ENCODE data around the gene SORBS2. TPM values are rescaled to one million over a fixed set of nuclear protein-coding genes. Genes with fewer than 3 reads are reported as not detected.

The SORBS2 gene
- total and polyA plus RNA-seq, 4 experiments from 2014 or later: not detected

- Histone ChIP-seq H3K4me1 (ENCODE audit: insufficient read depth, low read length) (no peaks in the 10 kb centered on the region), H3K9me3 (ENCODE audit: control insufficient read depth in 1 of 2, low read length in 2 of 2) (no peaks in the 10 kb centered on the region), H3K4me3 (ENCODE audit: low read length in 2 of 2) (no peak overlapping the region), H3K36me3 (ENCODE audit: insufficient read depth, low read length) (no peaks in the 10 kb centered on the region), H3K27ac (ENCODE audit: low read depth, low read length) (no peak overlapping the region), H3K27me3 (ENCODE audit: insufficient read depth, low read length) (no peaks in the 10 kb centered on the region)
- H3K36me3 Mint-ChIP-seq: no peaks in the 10 kb centered on the region
- no peak for DNase-seq
- H3K9me3 Mint-ChIP-seq: peaks cover 0 to 3% (median 0%) of the 10 kb centered on the region in 8 donors
- H3K4me3 Mint-ChIP-seq: no peak overlapping the region
- ChIA-PET CTCF (ENCODE audit: partially characterized antibody) (no interaction called here), POLR2A (ENCODE audit: partially characterized antibody) (no interaction called here)
- intact Hi-C loops (cut with micrococcal nuclease): no loop called here
- no peaks in the 10 kb centered on the region for H3K4me1 Mint-ChIP-seq
- peaks cover under 1 to 2% of the 10 kb centered on the region in 2 donors for H3K27me3 Mint-ChIP-seq
- no peak overlapping the region for H3K27ac Mint-ChIP-seq
Measured at GRCh38 chr4:185779517-185779916, 32.5 kb downstream of the SORBS2 start.

- POLR2A ChIA-PET (ENCODE audit: partially characterized antibody): no interaction called here
- no peaks in the 10 kb centered on the region for H3K27me3 ChIP-seq (ENCODE audit: insufficient read depth, low read length)
- CTCF ChIA-PET (ENCODE audit: partially characterized antibody): no interaction called here
- Mint-ChIP-seq H3K27me3 (peaks cover 2% of the 10 kb centered on the region in 2 donors), H3K36me3 (no peaks in the 10 kb centered on the region), H3K4me1 (no peaks in the 10 kb centered on the region), H3K27ac (no peak overlapping the region), H3K4me3 (no peak overlapping the region), H3K9me3 (peaks cover 0 to 3% (median 0%) of the 10 kb centered on the region in 8 donors)
- no peaks in the 10 kb centered on the region for H3K4me1 ChIP-seq (ENCODE audit: insufficient read depth, low read length)
- no peaks in the 10 kb centered on the region for H3K9me3 ChIP-seq (ENCODE audit: control insufficient read depth in 1 of 2, low read length in 2 of 2)
- no peak overlapping the region for H3K4me3 ChIP-seq (ENCODE audit: low read length in 2 of 2)
- intact Hi-C loops (cut with micrococcal nuclease): no loop called here
- no peaks in the 10 kb centered on the region for H3K36me3 ChIP-seq (ENCODE audit: insufficient read depth, low read length)
- no peak for DNase-seq
- no peak overlapping the region for H3K27ac ChIP-seq (ENCODE audit: low read depth, low read length)
Measured at GRCh38 chr4:185778307-185778706, 33.7 kb downstream of the SORBS2 start.

DNA sequence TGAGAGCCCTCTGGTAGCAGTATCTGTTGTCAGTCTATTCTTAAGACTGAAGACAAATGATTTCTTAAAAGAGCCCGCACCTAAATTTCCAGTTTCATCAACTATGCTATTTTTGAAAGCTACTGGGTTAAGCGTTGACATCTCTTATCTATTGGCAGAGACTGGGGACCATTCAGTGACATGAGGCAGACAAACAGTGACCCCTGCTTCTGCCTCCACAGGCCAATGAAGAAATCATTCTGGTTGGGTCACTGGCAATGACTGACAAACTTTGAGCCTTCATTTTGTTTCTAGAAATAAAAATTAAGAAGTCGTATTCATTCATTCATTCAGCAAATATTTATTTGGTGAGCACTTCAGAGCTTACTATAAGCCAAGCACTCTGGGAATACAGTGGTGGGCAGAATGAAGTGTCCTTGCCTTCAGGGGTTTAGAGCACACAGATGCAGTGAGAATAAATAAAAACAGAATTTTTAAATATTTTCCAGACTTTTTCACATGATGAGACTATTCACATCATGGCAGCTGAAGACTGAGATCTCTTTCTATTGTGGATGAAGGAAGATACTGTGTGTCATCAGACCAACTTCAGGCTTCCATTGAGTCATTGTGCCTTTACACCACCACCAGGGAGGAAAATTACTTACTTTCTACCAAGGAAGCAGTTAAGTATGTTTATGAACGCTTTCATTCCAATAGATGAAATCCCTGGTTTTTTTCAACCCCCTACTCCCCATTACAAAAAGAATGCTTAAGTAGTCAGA is 36.0 kb downstream of the SORBS2 start:
- no peaks in the 10 kb centered on the region for H3K36me3 ChIP-seq (ENCODE audit: insufficient read depth, low read length)
- intact Hi-C loops (cut with micrococcal nuclease): no loop called here
- H3K4me3 Mint-ChIP-seq: no peak overlapping the region
- ChIA-PET CTCF (ENCODE audit: partially characterized antibody) (no interaction called here), POLR2A (ENCODE audit: partially characterized antibody) (no interaction called here)
- H3K4me1 Mint-ChIP-seq: no peaks in the 10 kb centered on the region
- no peak overlapping the region for H3K27ac ChIP-seq (ENCODE audit: low read depth, low read length)
- no peaks in the 10 kb centered on the region for H3K36me3 Mint-ChIP-seq
- H3K9me3 ChIP-seq (ENCODE audit: control insufficient read depth in 1 of 2, low read length in 2 of 2): no peaks in the 10 kb centered on the region
- H3K9me3 Mint-ChIP-seq: peaks cover 0 to 7% (median 5%) of the 10 kb centered on the region in 8 donors
- no peak overlapping the region for H3K4me3 ChIP-seq (ENCODE audit: low read length in 2 of 2)
- H3K27ac Mint-ChIP-seq: no peak overlapping the region
- H3K4me1 ChIP-seq (ENCODE audit: insufficient read depth, low read length): no peaks in the 10 kb centered on the region
- no peaks in the 10 kb centered on the region for H3K27me3 ChIP-seq (ENCODE audit: insufficient read depth, low read length)
- H3K27me3 Mint-ChIP-seq: peaks cover 2 to 4% of the 10 kb centered on the region in 2 donors
- no peak for DNase-seq

GRCh38 chr4:185774845-185775680 is 36.9 kb downstream of the SORBS2 start:
- no peaks in the 10 kb centered on the region for H3K4me1 Mint-ChIP-seq
- H3K27me3 Mint-ChIP-seq: peaks cover 2 to 4% of the 10 kb centered on the region in 2 donors
- no peaks in the 10 kb centered on the region for H3K27me3 ChIP-seq (ENCODE audit: insufficient read depth, low read length)
- POLR2A ChIA-PET (ENCODE audit: partially characterized antibody): no interaction called here
- no peaks in the 10 kb centered on the region for H3K36me3 Mint-ChIP-seq
- intact Hi-C loops (cut with micrococcal nuclease): no loop called here
- H3K9me3 Mint-ChIP-seq: peaks cover 0 to 9% (median 7%) of the 10 kb centered on the region in 8 donors
- H3K36me3 ChIP-seq (ENCODE audit: insufficient read depth, low read length): no peaks in the 10 kb centered on the region
- no peak overlapping the region for H3K27ac Mint-ChIP-seq
- CTCF ChIA-PET (ENCODE audit: partially characterized antibody): no interaction called here
- H3K4me1 ChIP-seq (ENCODE audit: insufficient read depth, low read length): no peaks in the 10 kb centered on the region
- H3K27ac ChIP-seq (ENCODE audit: low read depth, low read length): no peak overlapping the region
- H3K4me3 ChIP-seq (ENCODE audit: low read length in 2 of 2): no peak overlapping the region
- no peak for DNase-seq
- no peaks in the 10 kb centered on the region for H3K9me3 ChIP-seq (ENCODE audit: control insufficient read depth in 1 of 2, low read length in 2 of 2)
- no peak overlapping the region for H3K4me3 Mint-ChIP-seq

GRCh38 chr4:185774131-185774653 is 37.8 kb downstream of the SORBS2 start:
- H3K4me1 ChIP-seq (ENCODE audit: insufficient read depth, low read length): no peaks in the 10 kb centered on the region

DNA sequence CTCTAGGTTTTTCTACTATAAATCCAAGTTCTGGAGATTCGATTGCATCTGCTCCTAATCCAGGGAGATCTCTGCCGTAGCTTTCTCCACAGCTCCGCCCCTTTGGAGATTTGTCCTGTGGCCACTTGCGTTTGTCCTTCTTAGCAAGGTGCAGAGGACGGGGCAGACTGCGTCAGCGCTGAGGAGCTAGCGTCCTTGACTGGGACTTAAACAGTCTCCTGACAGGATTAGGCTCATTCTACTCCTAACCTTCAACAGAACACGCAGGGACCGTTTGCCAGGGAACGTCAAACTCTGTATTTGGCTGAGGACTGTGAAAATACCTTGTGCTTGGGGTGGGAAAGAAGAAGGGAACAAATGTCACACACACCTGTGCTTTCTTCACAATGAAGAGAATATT is 38.6 kb downstream of the SORBS2 start:
- Histone ChIP-seq H3K4me3 (ENCODE audit: low read length in 2 of 2) (no peak overlapping the region), H3K9me3 (ENCODE audit: control insufficient read depth in 1 of 2, low read length in 2 of 2) (no peaks in the 10 kb centered on the region), H3K27me3 (ENCODE audit: insufficient read depth, low read length) (no peaks in the 10 kb centered on the region), H3K27ac (ENCODE audit: low read depth, low read length) (no peak overlapping the region), H3K36me3 (ENCODE audit: insufficient read depth, low read length) (no peaks in the 10 kb centered on the region), H3K4me1 (ENCODE audit: insufficient read depth, low read length) (no peaks in the 10 kb centered on the region)
- no peak overlapping the region for H3K4me3 Mint-ChIP-seq
- no peak for DNase-seq
- no peaks in the 10 kb centered on the region for H3K4me1 Mint-ChIP-seq
- H3K27ac Mint-ChIP-seq: no peak overlapping the region
- intact Hi-C loops (cut with micrococcal nuclease): no loop called here
- ChIA-PET CTCF (ENCODE audit: partially characterized antibody) (no interaction called here), POLR2A (ENCODE audit: partially characterized antibody) (no interaction called here)
- peaks cover 2 to 4% of the 10 kb centered on the region in 2 donors for H3K27me3 Mint-ChIP-seq
- H3K36me3 Mint-ChIP-seq: no peaks in the 10 kb centered on the region
- H3K9me3 Mint-ChIP-seq: peaks cover 0 to 16% (median 8%) of the 10 kb centered on the region in 8 donors

More at GRCh38 chr4:185774131-185774653, 37.8 kb downstream of the SORBS2 start:
- Mint-ChIP-seq H3K27ac (no peak overlapping the region), H3K36me3 (no peaks in the 10 kb centered on the region), H3K9me3 (peaks cover 0 to 12% (median 8%) of the 10 kb centered on the region in 8 donors), H3K4me3 (no peak overlapping the region), H3K27me3 (peaks cover 2 to 4% of the 10 kb centered on the region in 2 donors), H3K4me1 (no peaks in the 10 kb centered on the region)
- Histone ChIP-seq H3K4me3 (ENCODE audit: low read length in 2 of 2) (no peak overlapping the region), H3K27me3 (ENCODE audit: insufficient read depth, low read length) (no peaks in the 10 kb centered on the region), H3K9me3 (ENCODE audit: control insufficient read depth in 1 of 2, low read length in 2 of 2) (no peaks in the 10 kb centered on the region), H3K27ac (ENCODE audit: low read depth, low read length) (no peak overlapping the region), H3K36me3 (ENCODE audit: insufficient read depth, low read length) (no peaks in the 10 kb centered on the region)
- no peak for DNase-seq
- intact Hi-C loops (cut with micrococcal nuclease): no loop called here
- POLR2A ChIA-PET (ENCODE audit: partially characterized antibody): no interaction called here
- CTCF ChIA-PET (ENCODE audit: partially characterized antibody): no interaction called here

DNA sequence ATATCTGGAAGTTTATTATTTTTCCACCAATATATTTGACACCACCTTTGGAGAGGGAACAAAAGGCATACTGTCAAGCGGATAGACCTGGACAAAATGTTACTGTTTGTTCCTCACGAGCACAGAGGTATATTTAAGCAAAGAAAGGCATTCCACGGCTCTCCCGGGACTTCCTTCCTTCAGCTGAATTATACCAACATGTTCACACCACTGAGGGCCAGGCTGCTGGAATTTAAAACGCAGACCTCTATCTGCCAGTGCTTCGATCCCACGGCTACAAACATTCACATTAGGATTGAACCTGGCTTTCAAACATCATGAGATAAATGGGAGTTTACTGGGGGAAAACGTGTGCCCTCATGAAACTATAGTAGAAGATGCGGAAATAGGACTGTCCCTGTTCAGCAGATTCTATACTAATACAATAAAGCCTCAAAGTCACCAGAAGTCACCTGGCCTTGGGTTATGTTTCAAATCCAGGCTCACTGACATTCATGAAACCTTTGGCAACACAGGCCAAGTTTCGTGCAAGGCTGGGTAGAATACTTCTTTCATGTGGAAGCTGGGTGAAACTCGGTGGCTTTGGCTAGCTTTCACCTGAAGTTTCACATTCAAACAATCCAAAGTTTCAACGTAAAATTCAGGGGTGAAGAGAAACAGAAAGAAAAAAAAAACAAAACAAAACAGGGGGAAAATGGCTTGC is 39.5 kb downstream of the SORBS2 start:
- no peak overlapping the region for H3K27ac ChIP-seq (ENCODE audit: low read depth, low read length)
- no peak overlapping the region for H3K4me3 ChIP-seq (ENCODE audit: low read length in 2 of 2)
- CTCF ChIA-PET (ENCODE audit: partially characterized antibody): no interaction called here
- no peaks in the 10 kb centered on the region for H3K9me3 ChIP-seq (ENCODE audit: control insufficient read depth in 1 of 2, low read length in 2 of 2)
- Mint-ChIP-seq H3K27ac (no peak overlapping the region), H3K4me1 (no peaks in the 10 kb centered on the region), H3K27me3 (peaks cover 2 to 4% of the 10 kb centered on the region in 2 donors), H3K36me3 (no peaks in the 10 kb centered on the region), H3K4me3 (no peak overlapping the region), H3K9me3 (peaks cover 0 to 16% (median 10%) of the 10 kb centered on the region in 8 donors)
- no peaks in the 10 kb centered on the region for H3K27me3 ChIP-seq (ENCODE audit: insufficient read depth, low read length)
- no peak for DNase-seq
- H3K4me1 ChIP-seq (ENCODE audit: insufficient read depth, low read length): no peaks in the 10 kb centered on the region
- intact Hi-C loops (cut with micrococcal nuclease): no loop called here
- POLR2A ChIA-PET (ENCODE audit: partially characterized antibody): no interaction called here
- H3K36me3 ChIP-seq (ENCODE audit: insufficient read depth, low read length): no peaks in the 10 kb centered on the region

Data from CD4-positive, alpha-beta memory T cell (primary cell).